RWPE2 (cell line): Measurements from ENCODE around the gene RNF135.

Experiments
- ATAC-seq: fragments of 200-7000 bp; cut with Tn5 transposase; 3 replicates; pipeline ENCODE4 v1.9.1; 2021; ENCODE audit warnings: low read depth
- DNase-seq: peaks from one replicate; pipeline ENCODE4 v3.0.0-alpha.2; 2020; ENCODE audit warnings: low spot score
- H3K27ac ChIP-seq: fragments of 450-650 bp; 2 replicates; pipeline ENCODE4 v1.5.1; 2017; ENCODE audit warnings: mild to moderate bottlenecking; ENCODE audit not compliant: poor library complexity, severe bottlenecking
- H3K27me3 ChIP-seq: fragments of 250-450 bp; sonication (Bioruptor Pico); 2 replicates; pipeline ENCODE4 v1.5.1; 2021; ENCODE audit warnings: mild to moderate bottlenecking, moderate library complexity; ENCODE audit not compliant: insufficient read depth, poor library complexity, severe bottlenecking
- H3K36me3 ChIP-seq: fragments of 250-450 bp; sonication (Bioruptor Pico); 2 replicates; pipeline ENCODE4 v1.5.1; 2020; ENCODE audit warnings: low read depth, mild to moderate bottlenecking, moderate library complexity
- H3K4me1 ChIP-seq: fragments of 250-450 bp; sonication (Bioruptor Pico); 2 replicates; pipeline ENCODE4 v1.5.1; 2021; ENCODE audit warnings: mild to moderate bottlenecking, moderate library complexity; ENCODE audit not compliant: insufficient read depth, poor library complexity, severe bottlenecking
- H3K4me3 ChIP-seq: fragments of 250-450 bp; sonication (Bioruptor Pico); 2 replicates; pipeline ENCODE4 v1.5.1; 2021; ENCODE audit warnings: mild to moderate bottlenecking, moderate library complexity; ENCODE audit not compliant: severe bottlenecking
- H3K9me3 ChIP-seq: fragments of 250-450 bp; sonication (Bioruptor Pico); 2 replicates; pipeline ENCODE4 v1.5.1; 2021; ENCODE audit warnings: mild to moderate bottlenecking, moderate library complexity; ENCODE audit not compliant: severe bottlenecking
- CTCF ChIP-seq: fragments of 450-650 bp; IDR thresholded peaks from one replicate; pipeline ENCODE4 v1.5.1; 2017; ENCODE audit warnings: mild to moderate bottlenecking, moderate library complexity; ENCODE audit not compliant: poor library complexity, severe bottlenecking

Gene RNF135

GRCh38 chr17:30990458-30990857 is 19.6 kb downstream of the RNF135 start:
- Histone ChIP-seq H3K36me3 (peaks cover 11% of the 10 kb centered on the region), H3K4me3 (no peak overlapping the region), H3K27ac (no peak overlapping the region), H3K4me1 (no peaks in the 10 kb centered on the region), H3K27me3 (no peaks in the 10 kb centered on the region), H3K9me3 (no peaks in the 10 kb centered on the region)
- no peak for TF ChIP-seq CTCF
- no peak for DNase-seq
- no peak for ATAC-seq

- H3K36me3 ChIP-seq, result peaks cover 15% of the 10 kb centered on the region
- no peaks in the 10 kb centered on the region for H3K27me3 ChIP-seq
- no peak for DNase-seq
- no peaks in the 10 kb centered on the region for H3K9me3 ChIP-seq
- no peak overlapping the region for H3K27ac ChIP-seq
- ATAC-seq, result no peak
- no peaks in the 10 kb centered on the region for H3K4me1 ChIP-seq
- no peak overlapping the region for H3K4me3 ChIP-seq
- TF ChIP-seq CTCF, result no peak
Observed at GRCh38 chr17:30992551-30992950, 21.7 kb downstream of the RNF135 start.

- peak; percentile 49; the same call in 2 of the 3 replicates for ATAC-seq
- TF ChIP-seq CTCF, result no peak
- Histone ChIP-seq H3K9me3 (no peaks in the 10 kb centered on the region), H3K27me3 (no peaks in the 10 kb centered on the region), H3K4me3 (no peak overlapping the region), H3K27ac (no peak overlapping the region), H3K36me3 (peaks cover 18% of the 10 kb centered on the region), H3K4me1 (no peaks in the 10 kb centered on the region)
- DNase-seq, result no peak
Observed at GRCh38 chr17:30995347-30995746, 24.5 kb downstream of the RNF135 start.

GRCh38 chr17:30996486-30996885 is 25.6 kb downstream of the RNF135 start:
- Histone ChIP-seq H3K4me1 (no peaks in the 10 kb centered on the region), H3K27ac (no peak overlapping the region), H3K36me3 (peaks cover 22% of the 10 kb centered on the region), H3K4me3 (no peak overlapping the region), H3K9me3 (no peaks in the 10 kb centered on the region), H3K27me3 (no peaks in the 10 kb centered on the region)
- ATAC-seq (no peak), DNase-seq (no peak)
- TF ChIP-seq CTCF, result no peak

GRCh38 chr17:30997270-30997669 is 26.4 kb downstream of the RNF135 start:
- Histone ChIP-seq H3K4me3 (no peak overlapping the region), H3K36me3 (peaks cover 22% of the 10 kb centered on the region), H3K9me3 (no peaks in the 10 kb centered on the region), H3K27me3 (no peaks in the 10 kb centered on the region), H3K4me1 (no peaks in the 10 kb centered on the region), H3K27ac (no peak overlapping the region)
- no peak for TF ChIP-seq CTCF
- no peak for DNase-seq
- no peak for ATAC-seq
